Caco-2 (cell line): ENCODE data around the gene TMEM258. TPM values are rescaled to one million over a fixed set of nuclear protein-coding genes. Genes with fewer than 3 reads are reported as not detected.

Experiments
- BruUV-seq: library from RNA; stranded (reverse); fragments of 400-500 nt; replicated peaks from 2 replicates; lab custom pipeline; 2021; lab: Mats Ljungman, UMichigan
- CTCF ChIA-PET: fragments of 300-600 bp; sonication (Branson Sonifier 250); formaldehyde crosslinking; loops from one replicate; lab custom pipeline; 2022; ENCODE audit warnings: antibody characterized with exemption; lab: Charles Lee
- POLR2A ChIA-PET: fragments of 300-600 bp; sonication (Branson Sonifier 250); formaldehyde crosslinking; loops from one replicate; lab custom pipeline; 2022; ENCODE audit warnings: antibody characterized with exemption; lab: Charles Lee
- DNase-seq, 2 experiments: peaks; one replicate each; pipeline versions ENCODE4 v3.0.0 to v3.0.0-alpha.2; 2020 to 2022
- H3K27me3 ChIP-seq: replicated peaks from 2 replicates; pipeline ENCODE4 v1.6.0; 2011; ENCODE audit warnings: low read length; ENCODE audit not compliant: control insufficient read depth, insufficient read depth
- H3K36me3 ChIP-seq: 2 replicates; pipeline ENCODE4 v1.5.1; 2011; ENCODE audit warnings: low read length; ENCODE audit not compliant: control insufficient read depth, insufficient read depth
- H3K4me1 ChIP-seq: fragments of 250-450 bp; sonication (Bioruptor Pico); 2 replicates; pipeline ENCODE4 v1.5.1; 2020; ENCODE audit warnings: mild to moderate bottlenecking
- H3K4me3 ChIP-seq: 2 replicates; pipeline ENCODE4 v1.5.1; 2011; ENCODE audit warnings: low read depth, mild to moderate bottlenecking, control low read depth, low read length
- H3K9me3 ChIP-seq: fragments of 250-450 bp; sonication (Bioruptor Pico); 2 replicates; pipeline ENCODE4 v1.5.1; 2020; ENCODE audit warnings: mild to moderate bottlenecking, moderate library complexity
- H3K27ac Mint-ChIP-seq: one replicate; pipeline ENCODE4 v1.8.0; 2022; ENCODE audit warnings: mixed read lengths; ENCODE audit not compliant: unreplicated experiment
- H3K27me3 Mint-ChIP-seq: one replicate; pipeline ENCODE4 v1.8.0; 2022; ENCODE audit warnings: mixed read lengths; ENCODE audit not compliant: insufficient read depth, unreplicated experiment
- H3K36me3 Mint-ChIP-seq: one replicate; pipeline ENCODE4 v1.8.0; 2022; ENCODE audit warnings: mild to moderate bottlenecking, mixed read lengths; ENCODE audit not compliant: insufficient read depth, unreplicated experiment
- H3K4me1 Mint-ChIP-seq: one replicate; pipeline ENCODE4 v1.8.0; 2022; ENCODE audit warnings: low read depth, mixed read lengths; ENCODE audit not compliant: unreplicated experiment
- H3K4me3 Mint-ChIP-seq: one replicate; pipeline ENCODE4 v1.8.0; 2022; ENCODE audit warnings: mild to moderate bottlenecking, moderate library complexity, mixed read lengths; ENCODE audit not compliant: unreplicated experiment
- H3K9me3 Mint-ChIP-seq: one replicate; pipeline ENCODE4 v1.8.0; 2022; ENCODE audit warnings: mixed read lengths; ENCODE audit not compliant: unreplicated experiment
- CTCF ChIP-seq, 2 experiments: fragments of 200-600 bp in 1 of 2; IDR thresholded peaks; 1 replicate in 1 of 2; 2 replicates in 1 of 2; pipeline versions ENCODE4 v1.5.1 to v1.8.0; 2011 to 2022; ENCODE audit warnings: antibody characterized with exemption in 1 of 2, control low read depth in 1 of 2, inconsistent platforms in 1 of 2, low read depth in 1 of 2, low read length in 1 of 2, mild to moderate bottlenecking in 1 of 2, moderate library complexity in 1 of 2; ENCODE audit not compliant: insufficient read depth in 1 of 2, severe bottlenecking in 1 of 2, unreplicated experiment in 1 of 2
- intact Hi-C: fragments of 100-400 bp; cut with micrococcal nuclease; formaldehyde crosslinking; loops from one replicate; pipeline ENCODE4 v1.10.0; 2022; ENCODE audit not compliant: unreplicated experiment
- total RNA-seq: library from RNA; stranded (reverse); gene quantifications from 2 replicates; pipeline ENCODE4 v1.2.3, GENCODE V29; 2022

Gene TMEM258
- total RNA-seq, 1 experiment from 2014 or later = 197 TPM

- H3K36me3 Mint-ChIP-seq = peaks cover 67% of the 10 kb centered on the region
- peaks cover 18% of the 10 kb centered on the region for H3K4me1 Mint-ChIP-seq
- intact Hi-C loops = loop anchor here (1.0 to 5.0 kb wide), 3 partner anchors 18 to 152 kb away; partner anchors contain the start of gene FTH1
- Histone ChIP-seq H3K4me3 (peak overlapping the region; percentile 85), H3K9me3 (no peaks in the 10 kb centered on the region), H3K36me3 (peaks cover 9% of the 10 kb centered on the region), H3K27me3 (no peaks in the 10 kb centered on the region), H3K4me1 (peaks cover 16% of the 10 kb centered on the region)
- BruUV-seq = TSS peak; percentile 68
- POLR2A ChIA-PET = interaction anchor here (0.7 to 3.8 kb wide), 19 partner anchors 8 to 308 kb away, joined by 3 to 60 read pairs (median 5); partner anchors contain the start of genes FADS2, FEN1, FTH1 and INCENP
- H3K27ac Mint-ChIP-seq = peak overlapping the region; percentile 90
- CTCF ChIA-PET = interaction anchor here (0.6 to 4.6 kb wide), 20 partner anchors 13 to 671 kb away, joined by 3 to 57 read pairs (median 8); partner anchors contain the start of genes FADS2 and FEN1
- TF ChIP-seq CTCF (IDR thresholded peaks at IDR 0.05; ENCODE audit: insufficient read depth in 1 of 2, low read depth in 1 of 2, low read length in 1 of 2, severe bottlenecking in 1 of 2, unreplicated experiment in 1 of 2) = no peak
- peak overlapping the region; percentile 81 for H3K4me3 Mint-ChIP-seq
- no peaks in the 10 kb centered on the region for H3K27me3 Mint-ChIP-seq
- no peaks in the 10 kb centered on the region for H3K9me3 Mint-ChIP-seq
- peak; percentile 99 for DNase-seq
These were observed 22.8 kb upstream of the TMEM258 start for GRCh38 chr11:61814958-61815789.

GRCh38 chr11:61814247-61814957 is 22.0 kb upstream of the TMEM258 start:
- Histone ChIP-seq H3K4me3 (peak overlapping the region; percentile 19), H3K27me3 (no peaks in the 10 kb centered on the region), H3K4me1 (peaks cover 16% of the 10 kb centered on the region), H3K36me3 (peaks cover 9% of the 10 kb centered on the region), H3K9me3 (no peaks in the 10 kb centered on the region)
- H3K27me3 Mint-ChIP-seq = no peaks in the 10 kb centered on the region
- DNase-seq = peak; percentile 46 to 57
- intact Hi-C loops = no loop called here
- H3K9me3 Mint-ChIP-seq = no peaks in the 10 kb centered on the region
- H3K36me3 Mint-ChIP-seq = peaks cover 74% of the 10 kb centered on the region
- ChIA-PET CTCF (interaction anchor here (0.6 to 4.6 kb wide), 19 partner anchors 14 to 672 kb away, joined by 3 to 57 read pairs (median 8); partner anchors contain the start of genes FADS2 and FEN1), POLR2A (interaction anchor here (0.6 to 3.8 kb wide), 18 partner anchors 8 to 309 kb away, joined by 3 to 60 read pairs (median 6); partner anchors contain the start of genes FADS2, FEN1, FTH1 and INCENP)
- H3K27ac Mint-ChIP-seq = peak overlapping the region; percentile 90
- H3K4me1 Mint-ChIP-seq = peaks cover 18% of the 10 kb centered on the region
- peak overlapping the region; percentile 81 for H3K4me3 Mint-ChIP-seq
- TF ChIP-seq CTCF (IDR thresholded peaks at IDR 0.05; ENCODE audit: insufficient read depth in 1 of 2, low read depth in 1 of 2, low read length in 1 of 2, severe bottlenecking in 1 of 2, unreplicated experiment in 1 of 2) = no peak
- TSS peak; percentile 26 for BruUV-seq
